ENCODE measurements around the gene TAS1R2. TPM values are rescaled to one million over a fixed set of nuclear protein-coding genes. Genes with fewer than 3 reads are reported as not detected.

TAS1R2 gene
- total RNA-seq, 1 donor from 2014 or later = not detected

DNA sequence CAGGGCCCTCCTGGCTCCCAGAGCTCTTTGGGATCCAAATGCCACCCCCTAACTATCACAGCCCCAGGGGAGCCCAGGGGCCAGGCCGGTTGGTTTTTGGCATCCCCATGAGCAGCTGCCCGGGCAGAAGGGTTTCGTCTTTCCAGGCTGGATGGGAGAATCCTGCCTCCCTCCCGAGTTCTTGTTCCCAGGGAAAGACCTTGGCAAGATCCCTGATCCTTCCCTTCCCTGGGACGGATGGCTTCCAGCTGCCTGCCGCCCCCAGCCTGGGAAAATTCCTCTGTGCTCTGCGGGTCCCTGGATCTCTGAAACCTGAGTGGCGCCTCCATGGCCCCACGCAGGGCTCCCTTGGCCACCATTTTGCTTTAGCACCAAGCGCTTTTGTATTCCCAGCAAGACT is 55.6 kb downstream of the TAS1R2 start:
- Mint-ChIP-seq H3K27ac (ENCODE audit: unreplicated experiment) (no peak overlapping the region), H3K27me3 (ENCODE audit: low read depth, unreplicated experiment) (peaks cover 30% of the 10 kb centered on the region), H3K4me3 (ENCODE audit: unreplicated experiment) (no peak overlapping the region), H3K9me3 (ENCODE audit: unreplicated experiment) (no peaks in the 10 kb centered on the region), H3K36me3 (ENCODE audit: low read depth, unreplicated experiment) (no peaks in the 10 kb centered on the region), H3K4me1 (ENCODE audit: low read depth, unreplicated experiment) (no peaks in the 10 kb centered on the region)
- Histone ChIP-seq H3K4me1 (ENCODE audit: insufficient read depth, low read length) (no peaks in the 10 kb centered on the region), H3K9ac (ENCODE audit: low read length) (no peak overlapping the region), H3K9me3 (ENCODE audit: insufficient read depth, low read depth, low read length) (no peaks in the 10 kb centered on the region), H3K27ac (ENCODE audit: low read depth, low read length) (no peak overlapping the region), H3K4me2 (ENCODE audit: low read length) (no peak overlapping the region), H2AFZ (ENCODE audit: low read depth, low read length) (no peak overlapping the region), H4K20me1 (ENCODE audit: insufficient read depth, low read length) (no peaks in the 10 kb centered on the region), H3K27me3 (ENCODE audit: insufficient read depth, low read length) (peaks cover 3% of the 10 kb centered on the region), H3K36me3 (ENCODE audit: insufficient read depth, low read length) (no peaks in the 10 kb centered on the region), H3K79me2 (ENCODE audit: insufficient read depth, low read length) (no peaks in the 10 kb centered on the region), H3K4me3 (ENCODE audit: insufficient read depth, low read depth, low read length) (no peak overlapping the region)
- FAIRE-seq (no peak), DNase-seq (ENCODE audit: low read depth) (no peak)
- TF ChIP-seq CTCF (IDR thresholded peaks at IDR 0.05; ENCODE audit: insufficient read depth, low read depth, low read length) (no peak), EZH2 (IDR thresholded peaks at IDR 0.05; ENCODE audit: insufficient read depth, low read length) (no peak)

DNA sequence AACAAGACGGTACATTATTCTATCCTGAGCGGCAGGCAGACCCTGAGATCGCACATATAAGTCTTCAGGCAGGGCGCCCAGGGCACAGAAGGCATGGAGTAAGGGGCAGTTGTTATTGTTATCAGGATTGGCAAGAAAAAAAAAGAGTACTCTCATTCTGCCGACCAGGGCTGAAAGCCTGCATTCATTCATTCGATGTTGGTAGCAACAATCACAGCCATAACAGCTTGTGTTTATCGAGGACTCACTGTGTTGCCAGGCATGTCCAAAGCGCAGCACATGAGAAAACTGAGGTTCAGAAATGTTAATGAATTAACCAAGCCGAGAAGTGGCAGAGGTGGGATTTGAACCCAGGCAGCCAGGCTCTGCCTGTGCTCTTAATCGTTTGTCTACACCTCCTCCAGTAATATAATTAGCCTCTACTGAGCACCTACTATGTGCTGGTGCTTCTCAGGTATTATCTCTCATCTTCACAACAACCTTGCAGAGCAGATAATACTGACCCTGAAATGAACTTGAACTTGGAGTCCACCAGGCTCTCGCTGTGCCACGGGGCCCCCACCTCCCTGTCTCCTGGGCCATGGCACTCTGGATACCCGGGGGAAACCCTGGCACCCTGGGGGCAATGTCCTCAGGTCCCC is 56.2 kb downstream of the TAS1R2 start:
- Mint-ChIP-seq H3K27ac (ENCODE audit: unreplicated experiment) (no peak overlapping the region), H3K4me1 (ENCODE audit: low read depth, unreplicated experiment) (no peaks in the 10 kb centered on the region), H3K9me3 (ENCODE audit: unreplicated experiment) (no peaks in the 10 kb centered on the region), H3K27me3 (ENCODE audit: low read depth, unreplicated experiment) (peaks cover 30% of the 10 kb centered on the region), H3K4me3 (ENCODE audit: unreplicated experiment) (no peak overlapping the region), H3K36me3 (ENCODE audit: low read depth, unreplicated experiment) (no peaks in the 10 kb centered on the region)
- no peak overlapping the region for H2AFZ ChIP-seq (ENCODE audit: low read depth, low read length)
- H3K36me3 ChIP-seq (ENCODE audit: insufficient read depth, low read length) = no peaks in the 10 kb centered on the region
- H3K27ac ChIP-seq (ENCODE audit: low read depth, low read length) = no peak overlapping the region
- DNase-seq (ENCODE audit: low read depth) (no peak), FAIRE-seq (no peak)
- H3K27me3 ChIP-seq (ENCODE audit: insufficient read depth, low read length) = peaks cover 3% of the 10 kb centered on the region
- H3K9me3 ChIP-seq (ENCODE audit: insufficient read depth, low read depth, low read length) = no peaks in the 10 kb centered on the region
- no peaks in the 10 kb centered on the region for H3K79me2 ChIP-seq (ENCODE audit: insufficient read depth, low read length)
- H3K9ac ChIP-seq (ENCODE audit: low read length) = no peak overlapping the region
- no peak overlapping the region for H3K4me2 ChIP-seq (ENCODE audit: low read length)
- no peak overlapping the region for H3K4me3 ChIP-seq (ENCODE audit: insufficient read depth, low read depth, low read length)
- TF ChIP-seq EZH2 (IDR thresholded peaks at IDR 0.05; ENCODE audit: insufficient read depth, low read length) (no peak), CTCF (IDR thresholded peaks at IDR 0.05; ENCODE audit: insufficient read depth, low read depth, low read length) (no peak)
- no peaks in the 10 kb centered on the region for H3K4me1 ChIP-seq (ENCODE audit: insufficient read depth, low read length)
- no peaks in the 10 kb centered on the region for H4K20me1 ChIP-seq (ENCODE audit: insufficient read depth, low read length)

DNA sequence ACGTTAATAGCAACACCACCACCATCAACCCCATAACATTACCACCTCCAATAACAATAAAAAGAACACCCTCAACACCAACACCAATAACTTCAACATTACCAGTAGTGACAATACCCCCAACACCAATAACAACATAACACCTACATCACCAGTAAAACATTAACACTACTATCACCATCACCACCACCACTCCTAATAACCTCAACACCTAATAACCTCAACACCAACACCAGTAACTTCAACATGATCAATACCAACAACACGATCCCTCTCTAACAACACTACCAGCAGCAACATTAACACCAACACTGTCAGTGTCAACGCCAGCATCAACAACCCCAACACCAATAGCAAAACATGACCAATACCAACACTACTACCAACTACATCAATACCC is 57.2 kb downstream of the TAS1R2 start:
- peaks cover 3% of the 10 kb centered on the region for H3K27me3 ChIP-seq (ENCODE audit: insufficient read depth, low read length)
- no peaks in the 10 kb centered on the region for H3K9me3 ChIP-seq (ENCODE audit: insufficient read depth, low read depth, low read length)
- no peak overlapping the region for H3K4me3 ChIP-seq (ENCODE audit: insufficient read depth, low read depth, low read length)
- no peak overlapping the region for H2AFZ ChIP-seq (ENCODE audit: low read depth, low read length)
- H3K36me3 ChIP-seq (ENCODE audit: insufficient read depth, low read length) = no peaks in the 10 kb centered on the region
- no peak overlapping the region for H3K9ac ChIP-seq (ENCODE audit: low read length)
- Mint-ChIP-seq H3K27me3 (ENCODE audit: low read depth, unreplicated experiment) (peaks cover 28% of the 10 kb centered on the region), H3K4me3 (ENCODE audit: unreplicated experiment) (no peak overlapping the region), H3K9me3 (ENCODE audit: unreplicated experiment) (no peaks in the 10 kb centered on the region), H3K36me3 (ENCODE audit: low read depth, unreplicated experiment) (no peaks in the 10 kb centered on the region), H3K4me1 (ENCODE audit: low read depth, unreplicated experiment) (no peaks in the 10 kb centered on the region), H3K27ac (ENCODE audit: unreplicated experiment) (no peak overlapping the region)
- no peak for TF ChIP-seq CTCF (IDR thresholded peaks at IDR 0.05; ENCODE audit: insufficient read depth, low read depth, low read length)
- no peak for TF ChIP-seq EZH2 (IDR thresholded peaks at IDR 0.05; ENCODE audit: insufficient read depth, low read length)
- no peaks in the 10 kb centered on the region for H4K20me1 ChIP-seq (ENCODE audit: insufficient read depth, low read length)
- DNase-seq (ENCODE audit: low read depth) (no peak), FAIRE-seq (no peak)
- H3K27ac ChIP-seq (ENCODE audit: low read depth, low read length) = no peak overlapping the region
- H3K4me1 ChIP-seq (ENCODE audit: insufficient read depth, low read length) = no peaks in the 10 kb centered on the region
- H3K4me2 ChIP-seq (ENCODE audit: low read length) = no peak overlapping the region
- H3K79me2 ChIP-seq (ENCODE audit: insufficient read depth, low read length) = no peaks in the 10 kb centered on the region
